Muscle layer of duodenum (tissue), 2 donors: ENCODE measurements around the gene QRICH2.

Experiments
- H3K27ac ChIP-seq: one replicate; pipeline ENCODE4 v1.7.0; 2013; ENCODE audit warnings: mild to moderate bottlenecking, low read length
- H3K27me3 ChIP-seq: one replicate; pipeline ENCODE4 v1.7.0; 2013; ENCODE audit warnings: low read depth, mild to moderate bottlenecking, control low read depth, low read length
- H3K36me3 ChIP-seq, 2 donors: one replicate each; pipeline ENCODE4 v1.7.0; 2013; ENCODE audit warnings: low read length in 2 of 2, control low read depth in 1 of 2, mild to moderate bottlenecking in 1 of 2; ENCODE audit not compliant: insufficient read depth in 2 of 2, control insufficient read depth in 1 of 2
- H3K4me1 ChIP-seq, 2 donors: one replicate each; pipeline ENCODE4 v1.7.0; 2013; ENCODE audit warnings: low read length in 2 of 2, mild to moderate bottlenecking in 2 of 2, control low read depth in 1 of 2, moderate library complexity in 1 of 2; ENCODE audit not compliant: insufficient read depth in 2 of 2, control insufficient read depth in 1 of 2
- H3K4me3 ChIP-seq, 2 donors: one replicate each; pipeline ENCODE4 v1.7.0; 2013; ENCODE audit warnings: low read length in 2 of 2, low read depth in 1 of 2, mild to moderate bottlenecking in 1 of 2
- H3K9me3 ChIP-seq, 2 donors: one replicate each; pipeline ENCODE4 v1.7.0; 2013; ENCODE audit warnings: low read length in 2 of 2, control low read depth in 1 of 2, mild to moderate bottlenecking in 1 of 2; ENCODE audit not compliant: control insufficient read depth in 1 of 2
- donor health status: healthy.

Gene QRICH2, protein sequence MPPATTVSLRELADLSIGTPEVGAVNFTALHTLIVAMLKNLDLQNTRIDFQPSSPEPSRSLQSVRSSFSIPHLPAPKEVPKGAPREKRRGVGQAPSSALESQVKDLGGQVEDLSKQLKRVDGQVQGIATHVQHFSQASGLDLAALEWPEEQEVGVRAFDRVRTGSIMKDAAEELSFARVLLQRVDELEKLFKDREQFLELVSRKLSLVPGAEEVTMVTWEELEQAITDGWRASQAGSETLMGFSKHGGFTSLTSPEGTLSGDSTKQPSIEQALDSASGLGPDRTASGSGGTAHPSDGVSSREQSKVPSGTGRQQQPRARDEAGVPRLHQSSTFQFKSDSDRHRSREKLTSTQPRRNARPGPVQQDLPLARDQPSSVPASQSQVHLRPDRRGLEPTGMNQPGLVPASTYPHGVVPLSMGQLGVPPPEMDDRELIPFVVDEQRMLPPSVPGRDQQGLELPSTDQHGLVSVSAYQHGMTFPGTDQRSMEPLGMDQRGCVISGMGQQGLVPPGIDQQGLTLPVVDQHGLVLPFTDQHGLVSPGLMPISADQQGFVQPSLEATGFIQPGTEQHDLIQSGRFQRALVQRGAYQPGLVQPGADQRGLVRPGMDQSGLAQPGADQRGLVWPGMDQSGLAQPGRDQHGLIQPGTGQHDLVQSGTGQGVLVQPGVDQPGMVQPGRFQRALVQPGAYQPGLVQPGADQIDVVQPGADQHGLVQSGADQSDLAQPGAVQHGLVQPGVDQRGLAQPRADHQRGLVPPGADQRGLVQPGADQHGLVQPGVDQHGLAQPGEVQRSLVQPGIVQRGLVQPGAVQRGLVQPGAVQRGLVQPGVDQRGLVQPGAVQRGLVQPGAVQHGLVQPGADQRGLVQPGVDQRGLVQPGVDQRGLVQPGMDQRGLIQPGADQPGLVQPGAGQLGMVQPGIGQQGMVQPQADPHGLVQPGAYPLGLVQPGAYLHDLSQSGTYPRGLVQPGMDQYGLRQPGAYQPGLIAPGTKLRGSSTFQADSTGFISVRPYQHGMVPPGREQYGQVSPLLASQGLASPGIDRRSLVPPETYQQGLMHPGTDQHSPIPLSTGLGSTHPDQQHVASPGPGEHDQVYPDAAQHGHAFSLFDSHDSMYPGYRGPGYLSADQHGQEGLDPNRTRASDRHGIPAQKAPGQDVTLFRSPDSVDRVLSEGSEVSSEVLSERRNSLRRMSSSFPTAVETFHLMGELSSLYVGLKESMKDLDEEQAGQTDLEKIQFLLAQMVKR (N-terminal part only)

DNA sequence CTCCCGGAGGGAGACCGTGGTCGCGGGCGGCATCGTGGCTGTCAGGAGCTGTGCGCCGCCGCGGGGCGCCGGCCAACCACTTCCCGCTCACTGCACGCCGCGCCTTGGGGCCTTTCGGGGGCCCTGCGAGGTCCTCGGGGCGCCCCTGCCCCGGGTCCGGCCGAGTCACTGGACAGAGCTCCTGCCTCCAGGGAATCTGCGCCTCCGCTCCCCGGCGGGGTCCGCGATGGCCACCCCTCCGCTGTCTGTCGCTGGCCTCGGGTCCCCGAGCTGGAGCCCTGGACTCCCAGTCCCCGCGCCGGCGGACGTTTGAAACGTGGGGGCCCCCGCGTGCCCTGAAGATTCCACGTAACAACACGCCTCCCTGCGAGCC lies at the start of gene QRICH2:
Gene QRICH2, minus strand, starts transcription at position 311 of the 373 bp plus-strand sequence. Its CDS starts 278 bp downstream, at position 33.
- Histone ChIP-seq H3K27ac (no peak within 1 kb of the TSS), H3K9me3 (no peaks in the 10 kb centered on the region), H3K4me1 (no peaks in the 10 kb centered on the region), H3K36me3 (peaks cover 18 to 30% of the 10 kb centered on the region in 2 donors), H3K27me3 (no peaks in the 10 kb centered on the region), H3K4me3 (no peak within 1 kb of the TSS)

DNA sequence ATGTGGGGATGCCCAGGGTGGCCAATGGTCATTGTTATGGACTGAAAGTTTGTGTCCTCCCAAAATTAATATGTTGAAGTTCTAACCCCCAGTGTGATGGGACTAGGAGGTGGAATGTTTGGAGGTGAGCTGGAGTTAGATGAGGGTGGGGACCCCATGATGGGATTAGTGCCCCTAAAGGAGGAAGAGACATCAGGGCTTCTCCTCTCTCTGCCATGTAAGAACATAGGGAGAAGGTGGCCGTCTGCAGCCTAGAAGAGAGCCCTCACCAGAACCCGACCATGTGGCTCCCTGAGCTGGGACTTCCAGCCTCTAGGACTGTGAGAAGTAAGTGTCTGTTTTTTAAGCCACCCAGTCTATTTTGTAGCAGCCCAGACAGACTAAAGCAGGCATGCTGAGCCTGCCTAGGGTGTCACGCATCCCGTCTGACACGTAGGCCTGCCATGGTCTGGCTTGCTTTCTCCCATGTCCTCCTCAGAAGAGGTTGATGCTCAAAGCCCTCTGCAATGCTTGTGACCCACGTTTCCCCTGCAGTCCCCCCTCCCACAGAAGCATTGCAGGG lies 49.6 kb upstream of the QRICH2 start:
- Histone ChIP-seq H3K36me3 (no peaks in the 10 kb centered on the region), H3K27me3 (no peaks in the 10 kb centered on the region), H3K9me3 (no peaks in the 10 kb centered on the region), H3K27ac (no peak overlapping the region), H3K4me3 (no peak overlapping the region), H3K4me1 (peaks cover 0 to 14% of the 10 kb centered on the region in 2 donors)

- Histone ChIP-seq H3K4me3 (no peak overlapping the region), H3K36me3 (no peaks in the 10 kb centered on the region), H3K9me3 (no peaks in the 10 kb centered on the region), H3K27ac (no peak overlapping the region), H3K4me1 (peaks cover 0 to 15% of the 10 kb centered on the region in 2 donors), H3K27me3 (no peaks in the 10 kb centered on the region)
Observed at GRCh38 chr17:76356803-76357456, 48.9 kb upstream of the QRICH2 start.

GRCh38 chr17:76354747-76355310 lies 46.8 kb upstream of the QRICH2 start:
- Histone ChIP-seq H3K36me3 (no peaks in the 10 kb centered on the region), H3K4me3 (no peak overlapping the region), H3K9me3 (no peaks in the 10 kb centered on the region), H3K27me3 (no peaks in the 10 kb centered on the region), H3K27ac (no peak overlapping the region), H3K4me1 (peaks cover 0 to 13% of the 10 kb centered on the region in 2 donors)

GRCh38 chr17:76354317-76354729 lies 46.2 kb upstream of the QRICH2 start:
- peak overlapping the region; percentile 72 to 94 for H3K4me3 ChIP-seq
- no peaks in the 10 kb centered on the region for H3K9me3 ChIP-seq
- H3K4me1 ChIP-seq = peaks cover 0 to 13% of the 10 kb centered on the region in 2 donors
- no peaks in the 10 kb centered on the region for H3K27me3 ChIP-seq
- no peaks in the 10 kb centered on the region for H3K36me3 ChIP-seq
- peak overlapping the region; percentile 80 for H3K27ac ChIP-seq

- no peaks in the 10 kb centered on the region for H3K9me3 ChIP-seq
- H3K4me3 ChIP-seq = peak within 1 kb of the TSS; percentile 72 to 94
- peaks cover 0 to 13% of the 10 kb centered on the region in 2 donors for H3K4me1 ChIP-seq
- H3K36me3 ChIP-seq = no peaks in the 10 kb centered on the region
- peak within 1 kb of the TSS; percentile 80 for H3K27ac ChIP-seq
- H3K27me3 ChIP-seq = no peaks in the 10 kb centered on the region
Observed at GRCh38 chr17:76353599-76354316, 45.7 kb upstream of the QRICH2 start, which contains the start of gene PRPSAP1. Gene PRPSAP1, minus strand, starts transcription at chr17:76353916. Its CDS starts 213 bp downstream, at chr17:76353703.

GRCh38 chr17:76353004-76353598 lies 45.0 kb upstream of the QRICH2 start:
- no peaks in the 10 kb centered on the region for H3K9me3 ChIP-seq
- H3K4me3 ChIP-seq = peak overlapping the region; percentile 72 to 94
- H3K27me3 ChIP-seq = no peaks in the 10 kb centered on the region
- H3K36me3 ChIP-seq = no peaks in the 10 kb centered on the region
- H3K27ac ChIP-seq = no peak overlapping the region
- peaks cover 0 to 13% of the 10 kb centered on the region in 2 donors for H3K4me1 ChIP-seq

DNA sequence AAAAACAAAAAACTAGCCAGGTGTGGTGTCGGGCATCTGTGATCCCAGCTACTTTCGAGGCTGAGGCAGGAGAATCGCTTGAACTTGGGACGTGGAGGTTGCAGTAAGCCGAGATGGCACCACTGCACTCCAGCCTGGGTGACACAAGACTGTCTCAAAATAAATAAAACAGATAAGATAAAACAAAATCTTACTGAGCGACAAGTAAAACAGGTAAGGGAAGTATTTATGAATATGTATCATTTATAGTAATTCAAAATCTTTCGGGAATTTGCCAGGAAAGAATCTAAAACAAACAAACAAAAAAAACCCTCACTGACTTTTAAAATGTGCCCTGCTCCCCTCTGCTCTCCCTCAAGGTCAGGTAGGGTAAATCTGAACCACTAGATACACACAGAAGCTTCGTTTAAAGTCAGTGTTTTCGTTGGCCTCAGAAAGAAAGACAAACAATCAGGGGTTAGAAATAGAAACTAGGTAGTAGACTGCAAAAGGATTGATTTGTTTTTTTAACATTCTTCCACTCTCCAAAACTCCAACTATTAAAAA lies 43.5 kb upstream of the QRICH2 start:
- peaks cover 0 to 10% of the 10 kb centered on the region in 2 donors for H3K36me3 ChIP-seq
- no peaks in the 10 kb centered on the region for H3K9me3 ChIP-seq
- no peaks in the 10 kb centered on the region for H3K27me3 ChIP-seq
- H3K27ac ChIP-seq = no peak overlapping the region
- peaks cover 0 to 13% of the 10 kb centered on the region in 2 donors for H3K4me1 ChIP-seq
- no peak overlapping the region for H3K4me3 ChIP-seq

- Histone ChIP-seq H3K27me3 (no peaks in the 10 kb centered on the region), H3K4me3 (no peak overlapping the region), H3K9me3 (no peaks in the 10 kb centered on the region), H3K4me1 (peaks cover 0 to 13% of the 10 kb centered on the region in 2 donors), H3K36me3 (peaks cover 10 to 22% of the 10 kb centered on the region in 2 donors), H3K27ac (no peak overlapping the region)
Observed at GRCh38 chr17:76350463-76350862, 42.4 kb upstream of the QRICH2 start.
